Measurements from ENCODE around the gene C3orf20.
A peak's percentile ranks its signal among the peaks of the same experiment; 100 is the strongest.
"Not testable (repeated sequence)": the region's sequence is repeated elsewhere in the genome, so short reads cannot be mapped to it uniquely, and the experiment has no call there.

C3orf20 gene

GRCh38 chr3:14804835-14805780 is 130.2 kb downstream of the C3orf20 start:
- H3K4me3 ChIP-seq (ENCODE audit: control insufficient read depth, low read depth, low read length) = no peak overlapping the region

DNA sequence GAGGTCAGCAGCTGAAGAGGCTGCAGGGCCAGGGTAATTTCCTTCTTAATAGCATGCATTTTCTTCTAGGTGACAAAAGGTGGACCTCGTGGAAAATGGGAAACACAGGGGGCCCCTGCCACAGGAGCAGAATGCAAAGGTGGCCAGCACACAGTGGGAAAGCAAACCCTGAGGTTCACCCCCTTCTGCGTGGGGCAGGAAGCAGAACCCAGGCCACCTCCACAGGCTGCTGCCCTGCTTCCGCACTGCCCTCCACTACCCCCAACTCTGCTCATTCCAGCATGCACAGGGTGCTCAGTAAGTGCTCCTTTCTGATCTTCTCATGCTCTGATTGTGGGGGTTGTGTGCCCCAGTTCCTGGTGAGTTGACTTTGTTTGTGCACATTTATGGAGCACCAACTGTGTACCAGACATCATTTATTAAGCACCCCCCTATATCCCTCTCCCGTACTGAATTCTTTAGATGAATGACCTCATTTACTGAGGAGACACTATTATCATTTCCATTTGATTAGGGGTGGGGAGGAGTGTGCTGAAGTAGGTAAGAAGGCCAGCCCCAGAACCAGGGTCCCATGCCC is 131.1 kb downstream of the C3orf20 start:
- no peak for DNase-seq (ENCODE audit: low read depth)
- no peak for TF ChIP-seq CTCF (conservative IDR thresholded peaks at IDR 0.05; ENCODE audit: control insufficient read depth, insufficient read depth, low read depth, low read length)

More at GRCh38 chr3:14804835-14805780, 130.2 kb downstream of the C3orf20 start:
- TF ChIP-seq CTCF (conservative IDR thresholded peaks at IDR 0.05; ENCODE audit: control insufficient read depth, insufficient read depth, low read depth, low read length) = no peak
- DNase-seq (ENCODE audit: low read depth) = no peak

DNA sequence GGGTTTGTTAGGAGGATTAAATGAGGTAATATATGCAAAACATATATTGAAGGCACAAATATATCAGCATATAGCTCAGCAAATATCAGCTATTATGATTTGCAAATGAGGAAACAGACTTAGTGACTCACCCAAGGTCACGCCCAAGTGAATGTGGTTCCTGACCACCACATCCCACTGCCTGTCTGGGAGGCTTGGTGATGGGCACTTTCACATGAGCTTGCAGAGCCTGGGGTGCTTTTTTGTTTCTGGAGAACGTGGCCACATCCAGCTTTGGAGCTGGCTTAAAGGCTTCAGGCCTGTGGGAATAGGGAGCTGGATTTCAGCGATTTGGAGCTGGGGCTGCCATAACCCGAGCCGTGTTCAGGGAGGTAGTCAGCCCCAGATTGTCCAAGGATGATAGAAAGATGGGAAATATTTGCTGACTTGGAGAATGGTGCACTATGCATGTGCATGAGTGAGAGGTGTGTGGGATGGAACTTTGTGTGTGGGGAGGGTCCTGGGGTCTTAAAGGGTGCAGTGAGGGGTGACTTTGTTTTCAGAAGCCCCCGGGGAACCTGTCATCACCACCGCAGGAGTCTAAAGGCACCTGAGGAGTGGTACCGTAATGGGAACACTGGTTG is 131.8 kb downstream of the C3orf20 start:
- DNase-seq (ENCODE audit: low read depth) = peak; percentile 37
- H3K4me3 ChIP-seq (ENCODE audit: control insufficient read depth, low read depth, low read length) = no peak overlapping the region
- no peak for TF ChIP-seq CTCF (conservative IDR thresholded peaks at IDR 0.05; ENCODE audit: control insufficient read depth, insufficient read depth, low read depth, low read length)

More for the DNA sequence above, 131.1 kb downstream of the C3orf20 start:
- no peak overlapping the region for H3K4me3 ChIP-seq (ENCODE audit: control insufficient read depth, low read depth, low read length)

DNA sequence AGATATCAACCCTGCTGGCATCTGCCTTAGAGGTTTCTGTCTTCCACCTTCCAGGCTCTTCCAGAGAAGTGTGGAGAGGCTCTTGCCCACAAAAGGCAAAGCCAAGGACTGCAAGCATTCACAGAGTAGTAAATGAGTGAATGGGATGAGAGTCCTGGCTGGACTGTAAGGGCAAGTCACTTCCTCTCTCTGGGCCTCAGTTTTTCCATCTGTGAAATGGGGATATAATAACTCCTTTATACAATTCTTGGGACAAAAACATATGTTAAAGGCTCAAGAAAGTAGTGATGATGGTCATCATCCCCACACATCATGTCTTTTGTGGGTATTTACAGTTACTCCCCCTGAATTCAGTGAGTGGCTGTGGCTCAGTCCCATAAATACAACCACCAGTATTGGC is 133.1 kb downstream of the C3orf20 start:
- TF ChIP-seq CTCF (conservative IDR thresholded peaks at IDR 0.05; ENCODE audit: control insufficient read depth, insufficient read depth, low read depth, low read length) = no peak
- H3K4me3 ChIP-seq (ENCODE audit: control insufficient read depth, low read depth, low read length) = no peak overlapping the region
- DNase-seq (ENCODE audit: low read depth) = no peak

DNA sequence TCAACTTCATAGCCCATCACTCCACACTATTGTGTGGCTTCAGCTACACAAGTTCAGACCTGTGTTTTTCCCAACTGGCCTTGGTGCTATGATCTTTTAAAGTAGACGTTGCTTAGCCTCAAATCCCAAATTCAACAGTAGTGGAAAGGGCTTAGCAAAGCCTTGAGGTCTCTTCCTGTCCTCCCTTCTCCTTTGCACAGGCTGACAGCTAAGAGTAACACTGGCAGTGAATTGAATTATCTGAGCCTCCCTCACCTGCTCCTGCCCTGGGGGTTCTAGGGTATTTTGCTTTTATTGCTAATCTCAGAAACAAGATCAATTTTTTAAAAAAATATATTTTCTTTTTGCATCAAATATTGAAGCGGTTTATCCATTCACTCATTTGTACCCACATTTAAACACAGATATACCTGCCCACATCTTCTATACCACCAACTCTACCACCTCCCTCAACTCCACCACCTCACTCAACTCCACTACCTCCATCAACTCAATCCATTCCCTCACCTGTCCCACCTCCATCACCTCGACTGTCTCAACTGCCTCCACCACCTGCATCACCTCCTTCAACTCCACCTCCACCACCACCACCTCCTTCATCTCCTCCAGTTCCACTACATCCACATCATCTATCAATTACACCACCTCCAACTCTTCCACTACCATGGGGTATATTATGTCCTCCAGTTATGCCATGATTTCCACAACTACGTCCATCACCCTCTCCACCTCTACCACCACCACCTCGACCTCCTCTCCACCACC is 133.7 kb downstream of the C3orf20 start:
- DNase-seq (ENCODE audit: low read depth) = no peak
- no peak overlapping the region for H3K4me3 ChIP-seq (ENCODE audit: control insufficient read depth, low read depth, low read length)
- no peak for TF ChIP-seq CTCF (conservative IDR thresholded peaks at IDR 0.05; ENCODE audit: control insufficient read depth, insufficient read depth, low read depth, low read length)

DNA sequence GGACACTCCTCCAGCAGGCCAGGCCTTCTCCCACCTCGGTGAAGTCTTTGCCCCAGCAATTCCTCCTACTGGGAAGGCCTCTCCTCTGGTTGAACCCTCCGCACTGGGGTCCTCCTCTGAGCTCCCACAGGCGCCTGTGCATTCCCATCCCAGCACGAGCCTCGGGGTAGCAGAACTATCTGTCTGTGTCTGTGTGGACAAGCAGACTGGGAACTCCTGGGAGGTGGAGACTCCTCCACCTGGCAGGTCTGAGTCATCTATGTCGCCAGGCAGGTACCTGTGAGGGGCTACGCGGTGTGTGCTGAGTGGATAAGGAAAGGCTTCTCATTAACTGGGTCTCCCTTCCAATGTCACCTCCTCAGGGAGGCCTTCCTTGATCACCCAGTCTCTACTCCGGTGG is 134.7 kb downstream of the C3orf20 start:
- not testable (repeated sequence) for H3K4me3 ChIP-seq (ENCODE audit: control insufficient read depth, low read depth, low read length); DNase-seq (ENCODE audit: low read depth)

All from fibroblast of mammary gland (primary cell).